GM21360 (cell line): ENCODE measurements around the gene GRIN2C.

Experiments used
- ATAC-seq: cut with Tn5 transposase; IDR thresholded peaks from one replicate; pipeline ENCODE4 v1.9.1; 2021; ENCODE audit warnings: mild to moderate bottlenecking, moderate library complexity; ENCODE audit not compliant: unreplicated experiment

Gene GRIN2C

GRCh38 chr17:74804683-74805082, 55.0 kb downstream of the GRIN2C start:
- no peak for ATAC-seq

DNA sequence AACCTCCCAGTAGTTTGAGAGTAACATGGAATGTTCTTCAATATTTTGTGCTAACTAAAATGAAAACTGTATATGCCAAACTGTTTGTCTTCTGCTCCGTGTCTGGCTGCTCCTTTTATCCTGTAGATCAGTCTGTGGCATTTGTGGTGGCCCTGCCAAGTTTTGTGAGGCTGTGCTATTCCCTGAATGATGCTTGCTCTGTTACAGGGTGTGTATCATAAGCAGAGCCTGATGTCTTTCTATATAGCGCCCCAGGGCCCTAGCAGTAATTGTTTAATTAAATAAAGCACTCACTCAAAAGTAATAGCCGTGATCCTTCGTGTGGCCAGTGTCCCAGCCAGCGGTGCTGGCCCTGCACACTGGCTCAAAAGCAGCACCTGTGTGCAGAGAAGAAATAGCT, 55.7 kb downstream of the GRIN2C start:
- ATAC-seq: no peak

DNA sequence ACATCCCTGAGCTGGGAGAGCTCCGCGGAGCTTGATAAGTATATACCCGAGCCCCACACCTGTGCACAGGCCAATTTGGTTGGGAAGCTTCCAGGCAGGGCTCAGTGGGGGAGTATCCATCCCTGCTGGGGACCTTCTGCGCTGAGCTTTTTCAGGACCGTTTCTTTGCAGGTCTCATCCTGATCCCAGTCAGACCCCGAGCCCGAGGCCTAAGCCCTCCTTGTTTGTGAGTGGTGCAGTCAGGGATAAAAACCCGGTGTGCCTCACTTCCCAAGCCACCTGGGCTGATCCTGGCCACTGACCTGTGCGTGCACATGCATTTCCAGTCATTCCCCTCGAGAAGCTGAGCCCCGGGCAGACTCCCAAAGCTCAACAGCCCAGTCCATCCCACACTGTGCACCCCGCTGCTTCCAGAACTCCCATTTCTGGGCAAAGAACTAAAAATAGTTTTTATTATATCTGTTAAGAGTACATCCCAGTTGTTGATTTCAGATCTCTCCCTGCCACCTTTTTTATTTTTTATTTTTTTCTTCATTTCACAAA, 56.2 kb downstream of the GRIN2C start:
- no peak for ATAC-seq

DNA sequence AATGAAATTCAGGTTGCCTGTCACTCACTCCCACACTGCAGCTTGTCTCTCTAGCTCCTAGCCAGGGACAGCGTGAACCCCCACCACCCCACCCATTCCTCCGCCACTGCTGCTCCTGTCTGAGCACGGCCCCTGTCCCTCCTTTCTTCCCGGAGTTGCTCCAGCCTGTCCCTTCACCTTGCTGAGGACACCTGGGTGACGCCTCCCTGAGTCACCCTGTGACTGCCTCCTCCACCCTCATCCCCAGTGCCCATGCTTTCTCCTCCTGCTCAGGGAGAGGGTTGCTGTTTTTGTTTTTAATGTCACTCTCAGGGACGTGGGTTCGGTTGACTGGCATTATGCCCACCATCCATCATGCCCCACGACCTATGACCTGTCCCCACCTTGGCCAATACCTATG, 57.8 kb downstream of the GRIN2C start:
- ATAC-seq: no peak

- no peak for ATAC-seq
Measured at GRCh38 chr17:74800531-74800930, 59.2 kb downstream of the GRIN2C start.

DNA sequence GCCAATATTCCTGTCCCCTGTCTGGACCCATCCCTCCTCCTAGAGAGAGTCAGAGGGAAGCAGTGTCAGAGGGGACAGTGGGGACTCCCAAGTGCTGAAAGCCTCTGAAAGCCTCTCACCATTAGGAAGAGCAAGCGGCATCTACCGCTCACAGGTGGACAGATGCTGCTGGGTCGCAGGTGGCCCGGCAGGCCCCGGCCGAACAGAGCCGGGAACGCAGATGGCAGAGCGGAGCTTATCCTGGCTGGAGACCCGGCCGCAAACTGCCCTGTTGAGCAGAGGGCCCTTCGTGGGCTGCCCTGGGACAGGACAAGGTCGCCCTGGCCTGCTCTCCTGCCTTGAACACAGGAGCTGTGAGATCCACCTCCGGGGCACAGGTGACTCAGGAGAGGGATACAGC, 60.6 kb downstream of the GRIN2C start:
- no peak for ATAC-seq

DNA sequence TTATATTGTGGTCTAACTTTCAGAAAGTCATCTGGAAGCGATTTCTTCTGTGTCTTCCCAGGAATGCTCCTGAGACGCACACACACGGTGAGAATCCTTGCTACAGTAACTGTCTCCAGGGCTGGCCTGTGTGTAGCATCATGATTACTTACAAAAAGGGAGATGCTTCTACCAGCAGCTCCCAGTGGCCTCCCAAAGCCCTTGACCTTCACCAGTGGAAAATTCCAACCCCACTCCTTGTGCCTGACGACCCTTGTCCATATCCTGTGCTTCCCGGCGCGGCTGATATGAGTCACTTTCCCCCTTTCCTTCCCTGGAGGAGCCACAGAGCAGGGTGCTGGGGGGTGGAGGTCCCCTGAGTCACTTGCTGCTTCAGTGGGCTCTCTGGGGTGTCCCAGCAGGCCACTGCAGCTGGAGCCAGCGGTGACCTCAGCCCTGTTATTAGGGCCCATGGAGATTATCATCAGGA, 61.4 kb downstream of the GRIN2C start:
- no peak for ATAC-seq

DNA sequence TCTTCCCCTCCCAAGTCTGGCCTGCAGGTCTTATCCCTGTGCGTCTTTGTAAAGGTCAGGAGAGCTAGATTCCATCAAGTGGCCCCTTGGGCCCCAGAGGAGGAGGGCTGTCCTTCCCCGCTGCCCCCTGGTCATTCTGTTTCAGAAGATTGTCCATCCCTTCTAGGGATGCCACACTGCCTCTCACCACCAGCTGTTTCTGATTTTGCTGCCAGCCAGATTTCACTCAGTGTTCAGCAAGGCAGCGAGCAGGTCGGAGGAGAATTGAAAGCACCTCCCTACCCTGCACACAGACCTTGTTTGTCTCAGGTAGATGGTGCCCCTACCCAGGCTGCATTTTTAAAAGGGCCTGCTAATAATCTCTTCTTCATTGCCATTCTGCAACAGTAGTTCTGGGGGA, 61.9 kb downstream of the GRIN2C start:
- no peak for ATAC-seq

GRCh38 chr17:74796866-74797265, 62.8 kb downstream of the GRIN2C start:
- ATAC-seq: no peak

DNA sequence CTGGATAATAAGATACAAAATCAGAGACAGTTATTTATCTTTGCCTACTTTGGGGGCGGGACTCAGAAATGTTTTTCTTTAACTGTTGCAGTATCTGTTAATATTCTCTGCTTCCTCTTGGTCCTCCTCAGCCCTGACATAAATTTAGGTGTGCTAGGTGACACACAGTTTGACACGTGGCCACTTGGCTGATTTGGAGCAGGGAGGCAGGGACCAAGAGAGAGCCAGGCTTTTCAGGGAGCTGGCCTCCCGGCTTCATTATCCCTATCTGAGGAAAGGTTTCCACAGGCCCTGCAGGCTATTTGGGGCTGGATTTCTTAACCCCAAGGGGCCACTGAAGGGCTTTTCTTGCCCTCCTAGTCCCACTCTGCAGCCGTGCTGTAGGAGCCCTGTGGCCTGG, 63.5 kb downstream of the GRIN2C start:
- ATAC-seq: no peak

- no peak for ATAC-seq
Measured at GRCh38 chr17:74795327-74796020, 64.2 kb downstream of the GRIN2C start.

DNA sequence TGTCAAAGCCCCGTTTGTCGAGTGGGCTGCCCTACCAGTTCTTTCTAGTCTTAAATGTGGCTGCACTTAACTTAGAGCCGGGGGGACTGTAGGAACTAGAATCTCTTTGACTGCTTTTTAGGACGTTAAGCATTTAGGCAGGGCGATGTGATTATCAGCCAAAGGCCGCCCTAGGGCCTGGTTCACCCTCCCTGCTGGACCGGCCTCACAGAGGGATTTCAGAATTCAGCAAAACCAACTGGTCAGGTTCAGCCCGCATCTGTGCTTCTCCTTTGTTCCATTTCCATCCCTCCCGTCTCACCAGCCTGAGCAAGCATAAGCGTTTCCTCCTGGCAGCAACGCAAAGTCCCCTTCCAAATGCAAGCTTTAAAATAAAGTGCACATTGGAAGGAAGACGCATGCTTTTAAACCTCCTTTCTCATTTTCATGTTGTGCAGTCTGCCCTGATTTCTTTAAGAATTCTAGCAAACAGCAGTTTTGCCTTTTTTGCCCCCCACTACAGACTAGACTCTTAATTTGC, 67.0 kb downstream of the GRIN2C start:
- no peak for ATAC-seq
